Activated effector memory CD4-positive, alpha-beta T cell treated with anti-CD3 and anti-CD28 coated beads, Interleukin-2, amount 50 U/mL, for 16 hours (primary cell): ENCODE data around the gene LYST.
"Not testable (repeated sequence)": the region's sequence is repeated elsewhere in the genome, so short reads cannot be mapped to it uniquely, and the experiment has no call there.

Source experiments
- DNase-seq: peaks from one replicate; pipeline ENCODE4 v3.0.0-alpha.2; 2020

Gene LYST

GRCh38 chr1:235650341-235651169 lies 216.2 kb downstream of the LYST start:
- DNase-seq: no peak

- DNase-seq: peak; percentile 73
Observed at GRCh38 chr1:235649368-235650163, 217.1 kb downstream of the LYST start, which contains the start of gene GNG4. GNG4 (minus strand) TSS chr1:235649784; CDS start chr1:235583838, 65,946 bp downstream.

DNA sequence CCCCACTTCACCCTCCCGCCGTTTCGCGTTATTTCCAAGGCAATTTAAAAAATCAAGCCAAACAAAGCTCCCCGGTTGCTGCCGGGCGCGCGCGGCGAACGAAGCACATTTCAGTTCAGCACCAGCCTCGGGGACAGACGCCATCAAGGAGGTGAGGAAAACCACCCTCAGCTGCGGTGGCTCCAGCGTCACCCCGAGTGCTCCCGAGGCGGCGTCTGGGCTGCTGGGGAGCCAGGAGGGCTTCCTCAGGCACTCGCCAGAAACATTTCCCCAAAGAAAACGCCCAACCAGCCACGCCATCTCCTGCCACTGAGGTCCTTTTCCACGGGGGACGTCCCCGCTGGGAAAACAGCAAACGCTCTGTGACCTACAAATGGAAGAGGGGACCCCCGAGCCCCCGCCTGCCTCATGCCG lies 217.7 kb downstream of the LYST start:
- DNase-seq: peak; percentile 84

GRCh38 chr1:235648407-235648907 lies 218.2 kb downstream of the LYST start:
- DNase-seq: no peak

- DNase-seq: not testable (repeated sequence)
Observed at GRCh38 chr1:235647537-235647936, 219.2 kb downstream of the LYST start.

DNA sequence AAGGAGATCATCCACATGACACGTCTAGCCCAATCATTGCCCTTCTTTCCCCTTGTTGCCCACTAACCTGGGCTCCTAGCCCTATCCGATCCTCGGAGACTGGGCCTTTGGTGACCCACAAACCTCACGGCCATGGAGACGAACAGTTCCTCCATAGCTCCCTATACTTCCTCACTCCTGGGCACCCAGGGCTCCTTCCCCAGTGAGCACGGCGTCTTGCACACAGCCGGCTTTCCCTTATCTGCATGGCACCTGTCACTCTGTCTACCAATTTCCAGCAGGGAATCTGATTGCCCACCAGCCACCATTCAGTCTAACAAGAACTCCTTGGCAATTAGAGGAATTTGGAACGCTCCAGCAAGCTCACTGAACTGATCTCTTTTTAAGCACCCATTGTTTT lies 220.2 kb downstream of the LYST start:
- no peak for DNase-seq

DNA sequence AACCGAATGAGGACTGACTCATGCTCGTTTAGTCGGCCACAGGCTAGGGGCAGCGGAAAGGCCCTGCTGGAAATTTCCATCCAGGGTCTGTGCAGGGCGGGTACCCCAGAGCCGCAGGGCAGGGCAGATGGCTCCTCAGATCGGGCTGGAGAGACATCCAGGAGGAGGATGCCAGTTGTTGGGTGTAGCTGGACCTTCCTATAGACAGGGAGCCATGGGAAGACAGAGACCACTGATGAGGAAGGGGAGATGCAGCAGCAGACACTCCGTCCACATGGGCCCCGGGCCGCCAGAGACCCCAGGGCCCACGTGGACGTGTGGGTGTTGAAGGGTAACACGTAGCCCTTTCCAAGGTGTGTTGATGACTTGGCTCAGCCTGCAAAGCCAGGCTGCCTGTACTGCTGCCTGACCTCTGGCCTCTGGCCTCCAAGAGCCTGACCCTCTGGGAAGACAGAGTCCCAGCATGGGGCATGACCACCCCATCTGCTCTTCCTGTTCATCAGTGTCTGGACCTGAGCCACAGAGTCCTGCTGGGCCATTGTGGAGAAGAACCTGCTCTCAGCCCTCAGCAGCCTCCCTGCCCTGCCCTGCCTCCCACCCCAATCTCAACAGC lies 221.9 kb downstream of the LYST start:
- DNase-seq: no peak

- DNase-seq: no peak
Observed at GRCh38 chr1:235643837-235644692, 222.6 kb downstream of the LYST start.

- DNase-seq: no peak
Observed at GRCh38 chr1:235642943-235643371, 223.7 kb downstream of the LYST start.

- peak; percentile 88 for DNase-seq
Observed at GRCh38 chr1:235642011-235642942, 224.4 kb downstream of the LYST start.

DNA sequence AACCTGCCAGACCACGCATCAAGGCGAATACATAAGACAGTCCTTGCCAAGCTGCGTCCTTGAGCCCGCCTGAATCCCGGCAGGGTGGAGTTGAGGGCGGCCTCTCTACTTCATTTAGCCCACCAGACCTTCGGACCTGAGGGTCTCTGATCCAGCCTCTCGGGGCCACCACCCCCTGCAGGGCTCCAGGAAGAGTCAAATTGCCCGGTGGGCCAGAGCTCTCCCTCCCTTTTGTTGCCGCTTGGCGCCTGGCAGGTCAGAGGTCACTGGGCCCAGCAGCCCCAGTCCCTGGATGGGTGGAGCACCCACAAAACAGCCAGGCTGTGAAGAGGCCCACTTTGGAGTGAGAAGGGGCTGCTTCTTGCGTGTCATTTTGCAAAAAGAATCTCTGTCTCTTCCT lies 226.1 kb downstream of the LYST start:
- peak; percentile 57 for DNase-seq

DNA sequence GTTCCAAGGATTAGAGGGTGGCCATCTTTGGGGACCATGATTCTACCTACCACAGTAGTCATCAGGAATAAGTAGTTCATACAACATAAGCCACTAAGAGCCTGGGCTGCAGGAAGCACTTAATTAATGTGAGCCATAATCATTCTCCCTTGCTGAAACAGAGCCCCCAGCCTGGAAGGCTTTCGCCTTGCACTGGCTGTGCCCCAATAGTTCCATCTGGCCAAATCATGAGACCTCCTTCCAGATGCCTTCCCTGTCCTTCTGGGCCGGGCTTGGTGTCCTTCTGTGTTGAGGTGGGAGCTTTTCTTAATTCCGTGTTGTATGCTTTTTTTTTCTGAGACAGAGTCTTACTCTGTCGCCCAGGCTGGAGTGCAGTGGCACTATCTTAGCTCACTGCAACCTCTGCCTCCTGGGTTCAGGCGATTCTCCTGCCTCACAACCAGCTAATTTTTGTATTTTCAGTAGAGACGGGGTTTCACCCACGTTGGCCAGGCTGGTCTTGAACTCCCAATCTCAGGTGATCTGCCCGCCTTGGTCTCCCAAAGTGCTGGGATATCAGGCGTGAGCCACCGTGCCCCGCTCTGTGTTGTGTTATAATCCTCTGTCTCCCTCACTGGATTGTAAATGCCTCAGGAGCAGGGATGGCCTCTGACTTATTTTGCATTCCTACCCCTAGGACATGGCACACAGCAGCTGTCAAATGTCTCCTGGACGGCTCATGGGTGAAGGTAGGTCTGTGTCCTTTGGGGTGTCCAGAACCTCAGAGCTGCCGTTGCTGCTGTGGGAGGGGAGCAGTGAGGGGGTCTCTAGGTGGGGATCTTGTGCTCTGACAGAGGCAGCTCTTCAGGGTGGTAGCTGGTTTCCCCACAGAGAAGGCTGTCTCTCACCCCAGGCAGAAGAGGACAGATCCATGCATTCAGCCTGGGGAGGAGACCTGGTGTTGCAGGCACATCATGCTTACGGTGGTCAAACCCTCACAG lies 227.2 kb downstream of the LYST start:
- DNase-seq: peak; percentile 34

GRCh38 chr1:235638612-235639011 lies 228.1 kb downstream of the LYST start:
- not testable (repeated sequence) for DNase-seq

DNA sequence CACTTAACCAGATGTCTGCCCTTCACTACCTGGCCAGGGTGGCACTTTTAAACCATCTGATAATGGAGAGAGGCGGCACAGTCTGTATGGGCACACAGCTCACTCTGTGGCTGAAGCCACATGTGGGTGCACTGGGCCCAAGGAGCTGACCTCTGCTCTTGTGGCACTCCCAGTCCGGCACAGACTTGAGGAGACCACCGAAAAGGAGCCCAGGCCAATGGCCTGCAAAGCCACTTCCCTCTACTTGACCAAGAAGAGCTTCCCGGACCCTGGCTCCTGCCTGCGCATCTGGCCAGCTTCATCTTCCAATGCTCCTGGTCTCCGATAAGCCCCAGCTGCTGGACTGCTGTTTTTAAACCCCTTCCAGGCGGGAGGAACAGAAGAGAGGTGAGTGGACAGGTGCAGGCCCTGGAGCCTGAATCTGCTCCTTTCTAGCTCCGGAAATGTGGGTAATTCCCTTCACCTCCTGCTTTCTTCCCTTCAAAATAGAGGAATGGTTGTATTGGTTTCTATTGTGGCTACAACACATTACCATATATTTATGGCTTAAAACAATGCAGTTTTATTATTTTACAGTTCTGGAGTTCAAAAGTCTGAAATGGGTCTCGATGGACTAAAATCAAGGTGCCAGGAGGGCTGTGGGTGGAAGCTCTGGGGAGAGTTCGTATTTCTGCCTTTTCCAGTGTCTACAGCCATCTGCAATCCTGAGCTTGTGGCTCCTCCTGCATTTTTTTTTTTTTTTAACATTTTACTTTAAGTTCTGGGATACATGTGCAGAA lies 228.8 kb downstream of the LYST start:
- peak; percentile 8 for DNase-seq

DNA sequence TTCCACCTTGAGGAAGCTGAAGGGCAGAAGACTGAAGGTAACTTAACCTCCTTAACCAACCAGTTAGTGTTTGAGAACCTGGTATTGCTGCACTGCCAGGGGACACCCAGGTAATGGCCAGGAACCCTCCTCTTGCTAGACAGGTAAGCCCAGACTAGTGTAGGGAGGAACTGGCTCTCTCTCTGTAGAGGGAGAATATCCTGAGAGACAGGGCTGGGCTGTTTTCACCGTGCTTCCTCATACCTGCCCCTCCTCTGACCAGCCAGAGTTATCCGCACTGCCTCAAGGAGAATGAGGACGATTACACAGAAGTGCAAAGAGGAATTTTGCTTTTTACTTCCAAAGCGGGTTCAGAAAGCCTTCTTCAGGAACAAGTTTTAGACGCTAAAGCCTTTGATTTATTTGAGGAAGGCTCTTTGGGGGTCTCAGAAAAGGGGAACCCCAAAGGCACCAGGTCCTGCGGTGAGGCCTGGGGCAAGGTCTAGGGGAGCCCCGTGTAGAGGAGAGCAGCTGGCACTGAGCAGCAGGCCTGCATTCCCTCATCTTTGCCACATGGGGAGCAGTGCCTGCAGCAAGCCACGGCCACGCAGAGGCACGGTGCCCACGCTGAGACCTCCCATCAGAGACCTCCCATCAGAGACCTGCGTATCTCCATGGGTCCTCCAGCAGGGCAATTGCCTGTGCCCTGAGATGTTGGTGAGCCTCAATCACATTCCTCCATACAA lies 230.6 kb downstream of the LYST start:
- DNase-seq: peak; percentile 30

- DNase-seq: peak; percentile 31
Observed at GRCh38 chr1:235632506-235633401, 234.0 kb downstream of the LYST start.

- DNase-seq: no peak
Observed at GRCh38 chr1:235631816-235632215, 234.9 kb downstream of the LYST start.
